Thoracic aorta (tissue), 2 donors: ENCODE results near the gene CACNA1B. TPM values are rescaled to one million over a fixed set of nuclear protein-coding genes. Genes with fewer than 3 reads are reported as not detected.

Experiments used
- ATAC-seq: fragments of 150-250 bp; one replicate; pipeline ENCODE4 v1.8.0; 2017; ENCODE audit warnings: low read depth; ENCODE audit not compliant: insufficient number of reproducible peaks, low FRiP score
- DNase-seq: peaks from one replicate; pipeline ENCODE4 v3.0.0-alpha.2; 2020; ENCODE audit warnings: low spot score
- H3K27ac ChIP-seq, 2 donors: fragments of 200-600 bp; sonication (generic); 1 replicate in 1 of 2; 2 replicates in 1 of 2; pipeline ENCODE4 v1.5.1; 2016; ENCODE audit warnings: mild to moderate bottlenecking in 2 of 2, moderate library complexity in 2 of 2
- H3K27me3 ChIP-seq: fragments of 200-600 bp; sonication (generic); replicated peaks from 2 replicates; pipeline ENCODE4 v1.6.0; 2016; ENCODE audit warnings: mild to moderate bottlenecking; ENCODE audit not compliant: insufficient read depth
- H3K36me3 ChIP-seq: fragments of 200-600 bp; sonication (generic); one replicate; pipeline ENCODE4 v1.5.1; 2016
- H3K4me1 ChIP-seq, 2 donors: fragments of 200-600 bp; sonication (generic); 1 replicate in 1 of 2; 2 replicates in 1 of 2; pipeline versions ENCODE4 v1.5.1 to v1.6.0; 2016; ENCODE audit warnings: low read depth in 2 of 2, mild to moderate bottlenecking in 1 of 2; ENCODE audit not compliant: control insufficient read depth in 1 of 2
- H3K4me3 ChIP-seq: fragments of 200-600 bp; sonication (generic); 2 replicates; pipeline ENCODE4 v1.5.1; 2016; ENCODE audit warnings: mild to moderate bottlenecking
- H3K9me3 ChIP-seq: fragments of 200-600 bp; sonication (generic); 2 replicates; pipeline ENCODE4 v1.5.1; 2016
- CTCF ChIP-seq: fragments of 200-600 bp; sonication (generic); IDR thresholded peaks from one replicate; pipeline ENCODE4 v1.5.1; 2019; ENCODE audit warnings: antibody characterized with exemption
- total RNA-seq, 2 donors: library from RNA; depleted of rRNA; stranded (reverse); fragments of >200 nt; gene quantifications; one replicate each; pipeline versions ENCODE4 v1.1.0 to v1.2.3, GENCODE V29; 2016

Gene CACNA1B
- total RNA-seq, 2 donors from 2014 or later, result 0.07 to 0.14 TPM

- Histone ChIP-seq H3K4me1 (no peaks in the 10 kb centered on the region), H3K4me3 (no peak overlapping the region), H3K36me3 (no peaks in the 10 kb centered on the region), H3K9me3 (no peaks in the 10 kb centered on the region), H3K27ac (no peak overlapping the region), H3K27me3 (no peaks in the 10 kb centered on the region)
- DNase-seq, result no peak
- ATAC-seq, result no peak
- TF ChIP-seq CTCF, result no peak
These were observed 174.2 kb downstream of the CACNA1B start for GRCh38 chr9:138051586-138052321.

GRCh38 chr9:138052322-138052615 is 174.7 kb downstream of the CACNA1B start:
- Histone ChIP-seq H3K9me3 (no peaks in the 10 kb centered on the region), H3K36me3 (no peaks in the 10 kb centered on the region), H3K27ac (no peak overlapping the region), H3K27me3 (no peaks in the 10 kb centered on the region), H3K4me3 (no peak overlapping the region), H3K4me1 (no peaks in the 10 kb centered on the region)
- ATAC-seq, result no peak
- TF ChIP-seq CTCF, result no peak
- DNase-seq, result no peak

GRCh38 chr9:138052635-138053320 is 175.2 kb downstream of the CACNA1B start:
- Histone ChIP-seq H3K36me3 (no peaks in the 10 kb centered on the region), H3K4me1 (no peaks in the 10 kb centered on the region), H3K27me3 (no peaks in the 10 kb centered on the region), H3K4me3 (no peak overlapping the region), H3K9me3 (no peaks in the 10 kb centered on the region), H3K27ac (no peak overlapping the region)
- ATAC-seq (no peak), DNase-seq (no peak)
- no peak for TF ChIP-seq CTCF

- ATAC-seq (no peak), DNase-seq (no peak)
- Histone ChIP-seq H3K36me3 (no peaks in the 10 kb centered on the region), H3K27ac (no peak overlapping the region), H3K4me1 (no peaks in the 10 kb centered on the region), H3K27me3 (no peaks in the 10 kb centered on the region), H3K9me3 (no peaks in the 10 kb centered on the region), H3K4me3 (no peak overlapping the region)
- no peak for TF ChIP-seq CTCF
These were observed 175.8 kb downstream of the CACNA1B start for GRCh38 chr9:138053321-138053868.

- no peaks in the 10 kb centered on the region for H3K27me3 ChIP-seq
- no peak for DNase-seq
- no peak overlapping the region for H3K4me3 ChIP-seq
- H3K4me1 ChIP-seq, result no peaks in the 10 kb centered on the region
- no peak for ATAC-seq
- H3K9me3 ChIP-seq, result no peaks in the 10 kb centered on the region
- H3K36me3 ChIP-seq, result no peaks in the 10 kb centered on the region
- H3K27ac ChIP-seq, result no peak overlapping the region
- no peak for TF ChIP-seq CTCF
These were observed 176.6 kb downstream of the CACNA1B start for GRCh38 chr9:138053996-138054752.
